DOHH2 (cell line): Measurements from ENCODE around the gene LRFN4.

Experiments used
- H3F3A ChIP-seq: fragments of 200-600 bp; sonication (generic), shearing (Covaris generic); 2 replicates; pipeline ENCODE4 v1.6.0; 2016; ENCODE audit warnings: antibody characterized with exemption, mild to moderate bottlenecking; ENCODE audit not compliant: control insufficient read depth, insufficient read depth
- H3K27ac ChIP-seq: fragments of 200-600 bp; sonication (generic); 2 replicates; pipeline ENCODE4 v1.5.1; 2014; ENCODE audit warnings: low read depth, mild to moderate bottlenecking, low read length, moderate library complexity
- H3K27me3 ChIP-seq: fragments of 200-600 bp; sonication (generic); 2 replicates; pipeline ENCODE4 v1.6.1; 2014; ENCODE audit warnings: mild to moderate bottlenecking, low read length, mixed read lengths; ENCODE audit not compliant: control insufficient read depth
- H3K36me3 ChIP-seq: fragments of 200-600 bp; sonication (generic); 2 replicates; pipeline ENCODE4 v1.6.1; 2014; ENCODE audit warnings: mild to moderate bottlenecking, low read length, moderate library complexity, mixed read lengths; ENCODE audit not compliant: control insufficient read depth
- H3K4me1 ChIP-seq: fragments of 200-600 bp; sonication (generic); 2 replicates; pipeline ENCODE4 v1.6.1; 2014; ENCODE audit warnings: mild to moderate bottlenecking, low read length, mixed read lengths; ENCODE audit not compliant: control insufficient read depth
- H3K4me2 ChIP-seq: fragments of 200-600 bp; sonication (generic); 2 replicates; pipeline ENCODE4 v1.6.0; 2014; ENCODE audit warnings: mild to moderate bottlenecking, low read length, moderate library complexity
- H3K4me3 ChIP-seq: fragments of 200-600 bp; sonication (generic); 2 replicates; pipeline ENCODE4 v1.5.1; 2014; ENCODE audit warnings: mild to moderate bottlenecking, low read length, mixed read lengths
- H3K79me2 ChIP-seq: fragments of 200-600 bp; sonication (generic); 2 replicates; pipeline ENCODE4 v1.6.1; 2014; ENCODE audit warnings: mild to moderate bottlenecking, low read length, mixed read lengths; ENCODE audit not compliant: control insufficient read depth
- H3K9me2 ChIP-seq: fragments of 200-600 bp; sonication (generic); replicated peaks from 2 replicates; pipeline ENCODE4 v1.6.1; 2014; ENCODE audit warnings: mild to moderate bottlenecking, low read length, mixed read lengths; ENCODE audit not compliant: control insufficient read depth
- H3K9me3 ChIP-seq: fragments of 200-600 bp; sonication (generic); 2 replicates; pipeline ENCODE4 v1.6.1; 2014; ENCODE audit warnings: antibody characterized with exemption, low read length, mixed read lengths; ENCODE audit not compliant: control insufficient read depth, insufficient read depth
- H4K20me1 ChIP-seq: fragments of 200-600 bp; sonication (generic); 2 replicates; pipeline ENCODE4 v1.6.0; 2014; ENCODE audit warnings: low read depth, mild to moderate bottlenecking, antibody characterized with exemption, low read length, moderate library complexity; ENCODE audit not compliant: control insufficient read depth, insufficient read depth
- EZH2phosphoT487 ChIP-seq: fragments of 200-600 bp; sonication (generic); IDR thresholded peaks from 2 replicates; pipeline ENCODE4 v1.6.1; 2017; ENCODE audit warnings: borderline replicate concordance, mild to moderate bottlenecking, antibody characterized with exemption, low read length, moderate library complexity, mixed read lengths
- TF ChIP-seq, protein P1 (sequence below): fragments of 200-600 bp; sonication (generic); IDR thresholded peaks from one replicate; pipeline ENCODE4 v1.5.1; 2014; ENCODE audit warnings: antibody characterized with exemption, mild to moderate bottlenecking, low read depth, low read length; ENCODE audit not compliant: poor library complexity, severe bottlenecking

Gene LRFN4

DNA sequence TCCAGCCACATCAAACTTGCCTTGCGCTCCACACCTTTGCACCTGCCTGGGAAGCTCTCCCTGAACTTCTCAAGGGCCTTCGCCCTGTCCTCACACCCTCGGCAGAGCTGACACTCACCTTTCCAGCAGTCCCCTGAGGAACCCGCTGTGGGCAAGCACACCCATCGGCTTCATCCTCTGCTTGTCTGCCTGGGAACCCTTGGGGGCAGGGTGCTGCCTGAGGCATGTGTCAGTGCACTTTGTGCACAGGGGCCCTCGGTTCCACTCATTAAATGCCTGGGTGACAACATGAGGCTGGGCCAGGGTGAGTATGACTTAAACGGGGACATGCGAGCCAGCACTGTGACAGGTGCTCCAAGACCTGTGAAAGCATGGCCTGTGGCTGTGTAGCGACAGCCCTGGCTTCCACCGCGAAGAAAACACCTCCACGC lies 2.6 kb upstream of the LRFN4 start:
- peaks cover 11% of the 10 kb centered on the region for H3K36me3 ChIP-seq
- peaks cover 26% of the 10 kb centered on the region for H3K4me1 ChIP-seq
- no peak overlapping the region for H3K4me3 ChIP-seq
- H3K9me2 ChIP-seq, result no peaks in the 10 kb centered on the region
- H3K4me2 ChIP-seq, result no peak overlapping the region
- H3K79me2 ChIP-seq, result peaks cover 21% of the 10 kb centered on the region
- no peaks in the 10 kb centered on the region for H3F3A ChIP-seq
- no peaks in the 10 kb centered on the region for H4K20me1 ChIP-seq
- no peak overlapping the region for H3K27ac ChIP-seq
- H3K9me3 ChIP-seq, result no peaks in the 10 kb centered on the region
- TF ChIP-seq, protein P1, sequence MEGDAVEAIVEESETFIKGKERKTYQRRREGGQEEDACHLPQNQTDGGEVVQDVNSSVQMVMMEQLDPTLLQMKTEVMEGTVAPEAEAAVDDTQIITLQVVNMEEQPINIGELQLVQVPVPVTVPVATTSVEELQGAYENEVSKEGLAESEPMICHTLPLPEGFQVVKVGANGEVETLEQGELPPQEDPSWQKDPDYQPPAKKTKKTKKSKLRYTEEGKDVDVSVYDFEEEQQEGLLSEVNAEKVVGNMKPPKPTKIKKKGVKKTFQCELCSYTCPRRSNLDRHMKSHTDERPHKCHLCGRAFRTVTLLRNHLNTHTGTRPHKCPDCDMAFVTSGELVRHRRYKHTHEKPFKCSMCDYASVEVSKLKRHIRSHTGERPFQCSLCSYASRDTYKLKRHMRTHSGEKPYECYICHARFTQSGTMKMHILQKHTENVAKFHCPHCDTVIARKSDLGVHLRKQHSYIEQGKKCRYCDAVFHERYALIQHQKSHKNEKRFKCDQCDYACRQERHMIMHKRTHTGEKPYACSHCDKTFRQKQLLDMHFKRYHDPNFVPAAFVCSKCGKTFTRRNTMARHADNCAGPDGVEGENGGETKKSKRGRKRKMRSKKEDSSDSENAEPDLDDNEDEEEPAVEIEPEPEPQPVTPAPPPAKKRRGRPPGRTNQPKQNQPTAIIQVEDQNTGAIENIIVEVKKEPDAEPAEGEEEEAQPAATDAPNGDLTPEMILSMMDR, result no peak
- no peak for TF ChIP-seq EZH2phosphoT487
- H3K27me3 ChIP-seq, result no peaks in the 10 kb centered on the region

DNA sequence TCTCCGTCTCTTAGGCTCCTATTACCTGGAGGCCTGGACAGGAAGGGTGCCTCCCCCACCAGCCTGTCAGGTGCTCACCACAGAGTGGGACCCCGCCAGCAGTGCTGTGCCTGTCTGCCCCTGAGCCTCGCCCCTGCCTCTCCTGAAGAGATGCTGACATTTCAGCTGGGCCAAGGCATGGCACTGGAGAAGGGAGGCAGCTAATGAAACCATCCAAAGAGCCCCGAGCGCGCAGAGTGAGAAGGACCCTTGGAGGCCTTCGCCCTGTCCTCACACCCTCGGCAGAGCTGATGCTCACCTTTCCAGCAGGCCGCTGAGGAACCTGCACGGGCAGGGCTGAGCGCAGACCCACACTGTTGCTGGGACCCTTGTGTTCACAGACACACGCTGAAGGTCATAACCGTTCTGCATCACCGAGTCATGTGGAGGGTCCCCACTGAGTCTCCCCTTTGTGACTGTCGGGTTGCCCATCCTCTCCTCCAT lies 2.1 kb upstream of the LRFN4 start:
- no peaks in the 10 kb centered on the region for H4K20me1 ChIP-seq
- no peaks in the 10 kb centered on the region for H3K27me3 ChIP-seq
- no peaks in the 10 kb centered on the region for H3K9me3 ChIP-seq
- no peaks in the 10 kb centered on the region for H3K9me2 ChIP-seq
- no peaks in the 10 kb centered on the region for H3F3A ChIP-seq
- H3K4me1 ChIP-seq, result peaks cover 26% of the 10 kb centered on the region
- peaks cover 15% of the 10 kb centered on the region for H3K36me3 ChIP-seq
- H3K27ac ChIP-seq, result no peak overlapping the region
- no peak overlapping the region for H3K4me2 ChIP-seq
- TF ChIP-seq EZH2phosphoT487, result no peak
- TF ChIP-seq, protein P1, result no peak
- peaks cover 23% of the 10 kb centered on the region for H3K79me2 ChIP-seq
- H3K4me3 ChIP-seq, result no peak overlapping the region

DNA sequence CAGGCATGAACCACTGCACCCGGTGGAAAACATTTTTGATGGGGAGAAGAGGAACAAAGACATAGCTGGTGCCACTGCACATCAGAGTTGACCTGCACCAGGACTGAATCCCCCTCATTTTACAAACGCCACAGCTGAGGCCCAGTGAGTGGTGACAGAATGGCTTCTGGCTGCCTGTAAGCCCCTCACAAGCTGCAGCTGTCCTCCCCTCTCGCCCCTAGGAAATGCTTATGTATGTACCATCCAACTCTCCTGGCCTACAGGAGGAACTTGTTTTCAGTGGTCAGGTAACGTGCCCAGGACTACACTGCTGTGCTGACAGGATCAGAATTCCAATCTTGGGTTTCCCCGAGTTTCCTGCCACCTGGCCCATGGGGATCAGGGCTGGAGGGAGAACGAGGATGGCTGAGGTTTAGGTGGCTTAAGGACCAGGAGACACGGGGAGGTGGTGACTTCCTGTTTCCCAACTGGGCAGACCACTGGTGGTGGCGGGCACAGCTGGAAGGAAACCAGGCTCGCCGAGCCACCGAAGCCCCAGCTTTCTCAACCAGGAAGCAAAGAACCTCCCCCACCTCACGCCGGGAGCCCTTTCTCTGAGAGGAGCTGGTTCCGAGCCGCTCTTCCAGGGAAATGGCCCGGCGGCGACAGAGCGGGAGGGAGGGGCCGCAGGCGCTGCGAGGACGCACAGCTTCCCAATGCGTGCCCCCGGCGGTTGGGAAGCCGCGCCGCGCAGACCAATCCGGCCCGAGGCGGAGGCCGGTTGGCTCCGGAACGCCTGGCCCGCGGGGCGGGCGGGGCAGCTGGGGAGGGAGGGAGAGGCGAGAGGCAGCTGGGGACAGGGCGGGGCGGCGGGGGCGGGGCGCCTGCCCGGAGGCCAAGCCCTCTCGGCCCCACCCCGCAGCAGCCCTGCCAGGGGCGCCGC lies 1.0 kb upstream of the LRFN4 start:
- Histone ChIP-seq H3K4me3 (peak overlapping the region; percentile 98), H3K9me2 (no peaks in the 10 kb centered on the region), H3K9me3 (no peaks in the 10 kb centered on the region), H3K36me3 (peaks cover 15% of the 10 kb centered on the region), H4K20me1 (no peaks in the 10 kb centered on the region), H3K27me3 (no peaks in the 10 kb centered on the region), H3F3A (no peaks in the 10 kb centered on the region), H3K4me1 (peaks cover 26% of the 10 kb centered on the region), H3K27ac (peak overlapping the region; percentile 56), H3K4me2 (peak overlapping the region; percentile 74), H3K79me2 (peaks cover 23% of the 10 kb centered on the region)
- TF ChIP-seq, protein P1, result no peak
- TF ChIP-seq EZH2phosphoT487, result no peak
